HG03280 (cell line): Measurements from ENCODE around the gene TBPL1.

Experiments
- ATAC-seq: cut with Tn5 transposase; IDR thresholded peaks from one replicate; pipeline ENCODE4 v1.9.1; 2021; ENCODE audit warnings: mild to moderate bottlenecking, moderate library complexity; ENCODE audit not compliant: unreplicated experiment

The TBPL1 gene

GRCh38 chr6:134034961-134035822, 82.2 kb downstream of the TBPL1 start:
- no peak for ATAC-seq

GRCh38 chr6:134035823-134036296, 82.8 kb downstream of the TBPL1 start:
- no peak for ATAC-seq

GRCh38 chr6:134039116-134039515, 86.1 kb downstream of the TBPL1 start:
- no peak for ATAC-seq
